Hepatic stellate cell (primary cell): ENCODE measurements around the gene FDXR.
"Not testable (repeated sequence)": the region's sequence is repeated elsewhere in the genome, so short reads cannot be mapped to it uniquely, and the experiment has no call there.

ENCODE experiments used
- DNase-seq: peaks from one replicate; pipeline ENCODE4 v3.0.0; 2011; ENCODE audit warnings: low spot score

The FDXR gene, protein sequence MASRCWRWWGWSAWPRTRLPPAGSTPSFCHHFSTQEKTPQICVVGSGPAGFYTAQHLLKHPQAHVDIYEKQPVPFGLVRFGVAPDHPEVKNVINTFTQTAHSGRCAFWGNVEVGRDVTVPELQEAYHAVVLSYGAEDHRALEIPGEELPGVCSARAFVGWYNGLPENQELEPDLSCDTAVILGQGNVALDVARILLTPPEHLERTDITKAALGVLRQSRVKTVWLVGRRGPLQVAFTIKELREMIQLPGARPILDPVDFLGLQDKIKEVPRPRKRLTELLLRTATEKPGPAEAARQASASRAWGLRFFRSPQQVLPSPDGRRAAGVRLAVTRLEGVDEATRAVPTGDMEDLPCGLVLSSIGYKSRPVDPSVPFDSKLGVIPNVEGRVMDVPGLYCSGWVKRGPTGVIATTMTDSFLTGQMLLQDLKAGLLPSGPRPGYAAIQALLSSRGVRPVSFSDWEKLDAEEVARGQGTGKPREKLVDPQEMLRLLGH

DNA sequence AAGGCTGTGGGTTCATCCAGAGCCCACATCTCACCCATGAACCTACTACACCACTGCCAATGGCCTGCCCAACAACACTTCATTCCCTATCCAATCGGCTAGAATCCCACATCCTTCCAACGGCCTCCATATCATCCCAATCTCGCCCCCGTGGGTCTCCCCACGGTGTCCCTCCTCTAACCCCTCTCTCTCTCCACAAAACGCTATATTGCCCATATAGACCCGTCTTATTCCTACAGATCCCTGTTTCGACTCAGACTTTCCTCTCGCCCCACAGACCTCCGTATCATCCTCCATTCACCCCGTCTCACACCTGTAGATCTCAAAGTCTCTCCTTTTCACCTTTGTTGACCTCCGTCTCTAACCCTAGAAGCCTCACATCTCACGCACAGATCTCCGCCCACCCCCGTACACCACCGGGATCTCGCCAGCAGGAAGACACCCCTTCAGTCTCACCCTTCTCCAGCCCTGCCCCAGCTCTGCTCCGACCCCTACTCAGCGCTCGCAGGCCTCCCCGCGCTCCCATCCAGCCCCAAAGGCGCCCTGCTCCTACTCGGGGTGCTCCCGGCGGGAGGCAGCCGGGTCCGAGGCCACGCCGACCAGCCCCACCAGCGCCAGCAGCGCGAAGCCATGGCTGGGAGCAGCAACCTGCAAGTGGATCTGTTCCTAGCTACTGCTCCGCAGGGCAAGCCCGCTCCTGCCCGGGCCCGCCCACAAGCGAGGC lies at the start of gene FDXR:
TSS of gene FDXR (minus strand) at position 682 of the 724 bp plus-strand sequence. CDS start at position 632, 50 bp downstream.
- DNase-seq: no peak

DNA sequence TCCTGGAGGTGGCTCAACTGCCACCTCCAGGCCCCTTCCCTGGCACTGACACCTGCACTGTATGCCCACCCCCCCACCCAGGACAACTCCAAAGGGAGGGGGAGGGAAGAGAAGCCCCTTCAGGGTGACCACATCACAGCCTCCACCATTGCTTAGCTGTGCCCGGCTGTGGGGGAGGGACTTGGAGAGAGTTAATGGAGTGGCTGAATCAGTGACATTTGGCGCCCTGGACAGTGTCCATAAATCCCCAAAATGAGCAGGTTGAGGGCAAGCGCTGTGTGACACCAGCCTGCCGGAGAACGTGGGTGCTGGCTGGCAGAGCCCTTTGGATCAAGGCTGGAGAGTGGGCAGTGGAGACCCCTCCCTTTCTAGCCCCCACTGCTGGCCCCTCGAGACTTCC lies 49.4 kb upstream of the FDXR start:
- no peak for DNase-seq

DNA sequence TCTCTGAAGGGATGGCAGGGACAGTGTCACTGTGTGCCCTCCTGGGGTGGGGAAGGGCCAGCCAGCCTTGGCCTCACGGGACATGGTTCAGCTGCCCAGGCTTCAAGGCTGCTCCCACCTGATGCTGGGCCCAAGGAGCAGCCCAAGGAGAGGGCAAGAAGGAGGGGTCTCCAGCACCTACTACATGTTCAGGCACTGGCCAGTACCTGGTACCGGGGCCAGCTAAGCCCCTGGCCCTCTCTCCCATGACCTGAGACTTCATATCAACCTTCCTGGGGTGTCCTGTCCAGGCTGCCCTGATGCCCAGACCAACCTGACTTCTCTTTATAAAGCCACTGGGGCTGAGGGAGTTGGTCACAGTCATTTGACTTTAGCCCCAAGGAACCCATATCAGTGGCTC lies 49.0 kb upstream of the FDXR start:
- no peak for DNase-seq

DNA sequence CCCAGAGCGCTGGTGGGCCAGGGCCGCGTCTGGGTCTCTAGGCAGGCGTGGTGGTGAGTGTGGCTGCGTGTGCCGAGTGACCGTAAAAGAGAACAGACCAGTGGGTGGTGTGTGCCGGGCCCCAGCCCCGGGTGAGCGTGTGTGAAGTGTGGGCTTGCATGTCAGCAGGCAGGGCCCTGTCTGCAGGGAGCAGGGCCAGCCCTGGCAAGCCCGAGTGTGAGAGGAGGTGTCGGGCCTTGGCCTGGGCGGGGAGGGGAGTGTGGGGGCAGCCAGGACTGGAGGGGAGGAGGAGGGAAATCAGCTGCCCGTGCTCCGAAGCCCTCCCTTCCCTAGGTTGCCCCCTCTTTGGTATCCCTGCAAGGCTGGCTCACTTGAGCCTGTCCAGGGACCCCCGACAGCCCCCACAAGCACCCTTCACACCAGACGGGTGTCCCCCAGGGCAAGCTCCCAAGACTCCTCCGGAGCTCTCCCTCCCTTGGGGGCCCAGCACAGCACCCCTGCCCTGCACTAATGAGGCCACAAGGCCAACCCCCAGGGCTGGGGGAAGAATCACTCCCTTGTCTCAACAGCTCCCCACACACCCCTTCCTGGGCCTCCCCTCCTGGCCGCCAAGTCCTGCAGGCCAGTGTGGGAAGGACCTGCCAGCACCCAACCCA lies 48.4 kb upstream of the FDXR start:
- no peak for DNase-seq

DNA sequence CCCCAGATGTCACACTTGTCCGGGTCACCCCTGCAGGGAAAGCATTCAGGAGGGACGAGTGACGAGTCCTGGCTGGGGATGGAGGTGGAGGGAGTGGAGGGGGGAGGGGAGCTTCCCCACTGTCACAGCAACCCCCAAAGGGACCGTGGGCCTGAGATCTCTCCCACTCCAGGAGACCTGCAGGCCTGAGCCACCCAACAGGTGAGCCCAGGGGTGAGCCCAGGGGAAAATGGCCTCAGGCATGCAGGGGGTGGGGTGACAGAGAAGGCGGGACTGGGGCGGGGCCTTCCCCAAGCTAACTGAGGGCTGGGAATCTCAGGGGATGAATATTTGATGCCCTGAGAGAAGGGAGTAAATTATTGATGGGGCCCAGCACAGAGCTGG lies 47.8 kb upstream of the FDXR start:
- no peak for DNase-seq

DNA sequence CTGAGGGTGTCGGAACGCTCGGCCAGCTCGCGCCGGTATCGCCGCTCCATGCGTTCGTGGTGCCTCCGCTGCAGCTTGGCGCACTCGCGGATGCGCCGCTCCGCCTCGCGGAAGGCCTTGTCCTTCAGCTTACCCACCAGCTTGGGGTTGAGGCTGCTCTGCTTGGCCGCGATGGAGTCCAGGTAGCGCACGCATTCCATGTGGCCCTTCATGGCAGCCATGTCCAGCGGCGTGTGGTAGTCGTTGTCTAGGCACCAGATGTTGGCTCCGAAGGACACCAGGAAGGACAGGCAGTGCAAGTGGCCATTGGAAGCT lies 47.5 kb upstream of the FDXR start:
- no peak for DNase-seq

DNA sequence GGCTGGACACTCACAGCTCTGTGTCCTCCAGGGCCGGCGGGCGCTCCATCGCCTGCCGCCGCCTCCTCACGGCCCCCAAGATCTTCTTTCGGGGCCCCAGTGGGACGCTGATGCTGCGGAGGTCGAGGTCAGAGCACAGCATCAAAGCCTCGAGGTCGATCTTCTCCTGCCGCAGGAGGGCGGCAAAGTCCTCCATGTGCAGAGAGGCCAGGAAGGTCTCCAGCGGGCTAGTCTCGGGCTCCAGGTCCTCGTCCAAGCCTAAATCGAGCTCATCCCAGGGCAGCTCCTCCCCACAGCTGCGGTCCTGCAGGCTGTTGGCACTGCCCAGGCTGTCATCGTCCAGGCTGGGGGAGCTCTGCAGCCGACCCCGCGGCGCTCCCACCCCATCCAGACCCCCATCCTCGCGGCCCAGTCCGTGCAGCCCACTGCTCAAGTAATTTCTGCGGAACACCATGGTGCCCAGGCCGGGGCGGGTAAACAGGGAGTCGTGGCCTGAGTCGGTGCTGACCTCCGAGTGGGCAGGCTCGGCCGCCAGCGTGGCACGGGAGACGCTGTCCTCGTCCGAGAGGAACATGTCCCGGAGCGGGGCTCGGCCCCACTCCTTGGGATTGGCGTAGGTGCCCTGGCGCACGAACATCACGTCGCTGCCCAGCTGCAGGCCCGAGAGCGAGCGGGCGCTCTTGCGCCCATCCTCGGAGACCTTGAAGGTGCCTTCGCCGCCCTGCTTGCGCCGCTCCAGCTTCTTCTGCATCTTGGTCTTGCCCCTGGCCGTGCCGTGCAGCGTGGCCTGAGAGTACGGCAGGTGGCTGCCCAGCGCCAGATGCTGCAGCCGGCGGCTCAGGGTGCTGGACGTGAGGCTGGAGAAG lies 46.9 kb upstream of the FDXR start:
- DNase-seq: peak; percentile 60

DNA sequence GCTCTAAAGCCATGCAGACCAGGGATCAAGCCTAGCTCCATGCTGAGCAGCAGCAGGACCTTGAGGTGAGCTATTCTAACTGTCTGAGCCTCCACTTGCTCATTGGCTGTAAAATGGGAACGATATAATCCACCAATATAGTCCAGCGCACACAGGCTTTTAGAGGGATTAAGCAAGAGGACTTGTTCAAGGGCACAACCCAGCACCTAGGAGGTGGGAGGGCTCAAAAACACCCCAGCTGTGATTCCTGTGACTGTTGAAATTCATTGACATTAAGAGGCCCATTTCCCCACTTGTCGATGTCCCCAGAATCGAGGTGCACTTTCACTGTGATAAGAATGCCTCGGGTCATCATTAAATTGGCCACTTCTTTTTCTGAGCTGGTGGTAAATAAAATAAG lies 46.1 kb upstream of the FDXR start:
- DNase-seq: no peak

DNA sequence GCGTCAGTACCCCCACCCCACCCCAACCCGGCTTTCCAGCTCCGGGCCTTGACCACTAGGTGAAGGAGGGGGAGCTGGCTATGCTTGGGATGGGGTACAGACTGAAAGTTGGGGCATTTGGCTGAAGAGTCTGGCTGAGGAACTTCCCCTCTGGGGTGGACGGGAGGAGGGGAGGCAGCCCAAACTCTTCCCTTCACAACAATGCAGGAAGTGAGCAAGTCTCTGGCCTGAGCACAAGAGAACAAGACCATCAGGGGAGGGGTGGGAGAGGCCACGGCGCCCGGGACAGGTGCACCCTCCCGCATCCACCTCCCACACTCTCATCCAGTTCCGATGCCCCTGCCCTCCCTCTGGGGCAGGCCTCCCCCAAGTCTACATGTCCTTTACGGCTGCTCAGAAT lies 44.6 kb upstream of the FDXR start:
- no peak for DNase-seq

DNA sequence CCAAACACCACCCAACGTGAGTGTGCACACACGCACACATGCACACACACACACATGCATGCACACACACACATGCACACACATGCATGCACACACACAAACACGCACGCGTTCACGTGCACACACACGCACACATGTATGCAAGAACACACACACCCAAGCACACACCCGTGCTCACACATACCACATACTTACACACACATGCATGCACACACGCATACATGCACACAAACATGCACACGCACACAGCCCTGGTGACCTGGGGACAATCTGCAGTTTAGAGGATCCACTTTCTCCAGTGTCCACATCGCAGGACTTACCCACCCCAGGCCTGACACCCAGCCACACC lies 44.0 kb upstream of the FDXR start:
- DNase-seq: no peak

DNA sequence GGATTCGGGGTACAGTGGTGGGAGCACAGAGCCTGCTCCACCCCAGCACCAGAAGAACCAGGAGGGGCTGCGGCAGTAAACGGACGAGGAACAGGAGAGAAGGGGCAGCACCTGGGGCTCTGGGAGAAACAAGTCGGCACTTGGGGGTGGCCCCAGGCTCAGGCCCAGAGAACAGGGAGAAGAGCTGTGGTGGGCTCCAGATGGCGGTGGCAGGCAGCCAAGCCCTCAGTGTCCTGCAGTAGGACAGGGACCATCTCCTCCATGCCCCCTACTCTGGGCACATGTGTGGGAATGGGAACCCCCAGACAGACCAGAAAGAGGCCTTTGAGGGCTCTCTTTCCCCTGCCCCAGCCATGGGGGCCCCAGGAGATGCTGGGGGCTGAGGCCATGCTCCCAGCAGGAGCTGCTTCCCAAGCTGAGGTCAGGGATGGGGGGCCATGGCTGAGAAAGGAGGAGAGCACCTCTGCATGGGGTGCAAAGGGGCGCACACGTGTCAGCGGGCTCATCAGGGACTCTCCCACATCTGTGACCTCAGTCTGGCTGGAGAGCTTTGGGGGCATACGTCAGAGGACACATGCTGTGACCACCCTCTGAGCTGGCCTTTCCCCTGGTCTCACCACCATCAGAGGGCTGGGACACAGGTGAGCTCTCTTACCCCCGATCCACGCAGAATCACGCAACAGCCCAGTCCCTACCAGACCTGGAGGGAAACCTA lies 43.5 kb upstream of the FDXR start:
- DNase-seq: no peak

DNA sequence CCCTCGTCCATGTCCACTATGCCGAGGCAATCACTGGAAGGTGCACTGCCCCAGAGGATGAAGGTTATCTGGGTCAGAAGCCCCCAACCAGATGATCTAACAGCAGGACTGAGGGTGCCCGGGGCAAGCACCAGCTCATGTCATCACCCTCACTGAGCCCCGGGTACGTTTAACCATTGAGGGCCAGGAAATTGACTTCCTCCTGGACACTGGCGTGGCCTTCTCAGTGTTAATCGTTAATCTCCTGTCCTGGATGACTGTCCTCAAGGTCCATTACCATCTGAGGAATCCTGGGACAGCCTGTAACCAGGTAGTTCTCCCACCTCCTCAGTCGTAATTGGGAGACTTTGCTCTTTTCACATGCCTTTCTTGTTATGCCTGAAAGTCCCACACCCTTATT lies 38.6 kb upstream of the FDXR start:
- DNase-seq: not testable (repeated sequence)

DNA sequence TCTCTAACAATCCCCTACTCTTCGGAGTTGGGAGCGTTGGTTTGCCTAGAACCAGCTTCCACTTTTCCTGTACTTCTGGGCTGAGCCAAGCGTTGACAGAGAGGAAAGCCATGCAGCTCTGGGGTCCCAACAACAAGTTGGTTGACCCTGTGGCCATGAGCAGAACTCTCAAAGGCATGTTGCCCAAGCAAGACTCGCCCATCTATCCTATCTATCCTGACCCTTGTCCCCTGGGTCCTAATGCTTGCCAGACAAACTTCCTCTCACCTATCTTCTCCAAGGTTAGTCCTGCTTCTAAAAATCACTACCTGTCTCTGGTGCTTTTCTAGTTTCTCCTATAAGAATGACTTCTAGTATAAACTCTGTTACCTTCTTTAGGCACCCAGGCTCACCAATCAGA lies 36.3 kb upstream of the FDXR start:
- DNase-seq: not testable (repeated sequence)

DNA sequence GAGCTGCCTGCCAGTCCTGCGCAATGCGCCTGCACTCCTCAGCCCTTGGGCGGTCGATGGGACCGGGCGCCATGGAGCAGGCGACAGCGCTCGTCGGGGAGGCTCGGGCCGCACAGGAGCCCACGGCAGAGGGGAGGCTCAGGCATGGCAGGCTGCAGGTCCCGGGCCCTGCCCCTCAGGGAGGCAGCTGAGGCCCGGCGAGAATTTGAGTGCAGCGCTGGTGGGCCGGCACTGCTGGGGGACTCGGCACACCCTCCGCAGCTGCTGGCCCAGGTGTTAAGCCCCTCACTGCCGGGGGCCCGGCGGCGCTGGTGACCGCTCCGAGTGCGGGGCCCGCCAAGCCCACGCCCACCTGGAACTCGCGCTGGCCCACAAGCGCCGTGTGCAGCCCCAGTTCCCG lies 34.2 kb upstream of the FDXR start:
- DNase-seq: no peak

DNA sequence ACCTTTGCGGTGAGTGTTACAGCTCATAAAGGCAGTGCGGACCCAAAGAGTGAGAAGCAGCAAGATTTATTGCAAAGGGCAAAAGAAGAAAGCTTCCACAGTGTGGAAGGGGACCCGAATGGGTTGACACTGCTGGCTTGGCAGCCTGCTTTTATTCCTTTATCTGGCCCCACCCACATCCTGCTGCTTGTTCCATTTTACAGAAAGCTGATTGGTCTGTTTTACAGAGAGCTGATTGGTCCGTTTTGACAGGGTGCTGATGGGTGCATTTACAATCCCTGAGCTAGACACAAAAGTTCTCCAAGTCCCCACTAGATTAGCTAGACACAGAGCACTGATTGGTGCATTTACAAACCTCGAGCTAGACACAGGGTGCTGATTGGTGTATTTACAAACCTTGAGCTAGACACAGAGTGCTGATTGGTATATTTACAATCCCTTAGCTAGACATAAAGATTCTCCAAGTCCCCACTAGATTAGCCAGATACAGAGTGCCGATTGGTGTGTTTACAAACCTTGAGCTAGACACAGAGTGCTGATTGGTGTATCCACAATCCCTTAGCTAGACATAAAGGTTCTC lies 33.5 kb upstream of the FDXR start:
- not testable (repeated sequence) for DNase-seq

DNA sequence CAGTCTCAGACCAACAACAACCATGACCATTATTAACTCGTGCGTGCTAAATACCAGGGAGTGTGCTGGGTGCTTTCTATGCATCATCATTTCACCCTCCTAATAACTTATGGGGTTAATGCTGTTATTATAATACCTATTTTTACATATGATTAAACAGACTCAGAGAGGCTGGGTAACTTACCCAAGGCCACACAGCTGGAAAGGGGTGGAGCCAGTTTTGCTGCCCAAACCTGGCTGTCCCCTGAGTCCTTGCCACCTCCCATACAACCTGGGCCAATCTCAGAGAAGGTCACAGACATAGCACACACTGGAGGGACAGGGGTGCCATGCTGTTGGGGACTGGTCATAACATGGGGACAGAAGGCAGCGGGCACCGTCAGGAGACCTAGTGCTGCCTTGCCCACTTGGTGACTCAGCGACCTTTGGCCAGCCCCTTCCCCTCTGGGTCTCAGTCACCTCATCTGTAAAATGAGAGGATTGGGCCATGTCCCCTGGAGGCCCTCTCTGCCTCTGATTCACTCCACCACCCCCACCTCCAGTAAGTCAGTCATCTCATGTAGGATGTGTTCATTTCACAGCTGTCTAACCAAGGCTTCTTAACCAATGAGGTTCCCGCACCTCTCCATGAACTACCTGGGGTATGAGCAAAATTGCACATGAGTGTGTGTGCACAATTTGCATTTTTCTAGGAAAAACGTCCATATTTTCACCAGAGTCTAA lies 32.1 kb upstream of the FDXR start:
- DNase-seq: no peak

DNA sequence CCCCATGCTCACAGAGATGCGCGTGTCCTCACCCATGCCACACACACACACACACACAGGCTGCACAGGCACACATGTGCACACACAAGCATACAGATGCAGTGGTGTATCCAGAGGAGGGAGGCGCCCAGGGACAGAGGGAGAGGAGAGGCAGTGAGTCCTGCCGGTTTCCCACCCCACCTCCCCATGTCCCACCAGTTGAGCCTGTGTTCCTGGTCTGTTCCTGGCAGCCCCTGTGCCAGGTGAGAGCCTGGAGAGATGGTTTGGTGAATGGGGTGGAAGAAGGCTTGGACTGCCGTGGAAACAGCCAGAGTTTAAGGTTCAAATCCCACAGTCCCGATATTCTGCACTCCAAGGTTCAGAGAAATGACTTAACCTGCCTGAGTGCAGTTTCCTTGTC lies 30.9 kb upstream of the FDXR start:
- DNase-seq: no peak

DNA sequence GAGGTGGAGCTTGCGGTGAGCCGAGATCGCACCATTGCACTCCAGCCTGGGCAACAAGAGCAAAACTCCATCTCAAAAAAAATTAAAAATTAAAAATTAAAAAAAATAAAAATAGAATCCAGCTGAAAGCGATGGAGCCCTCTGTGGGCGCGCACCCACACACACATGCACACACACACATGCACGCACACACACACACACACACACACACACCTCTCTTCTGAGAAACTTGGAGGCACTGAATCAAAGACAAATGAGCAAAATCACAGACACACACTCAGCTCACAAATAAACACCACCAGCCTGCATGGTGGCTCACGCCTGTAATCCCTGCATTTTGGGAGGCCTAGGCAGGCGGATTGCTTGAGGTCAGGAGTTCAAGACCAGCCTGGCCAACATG lies 30.2 kb upstream of the FDXR start:
- DNase-seq: no peak

DNA sequence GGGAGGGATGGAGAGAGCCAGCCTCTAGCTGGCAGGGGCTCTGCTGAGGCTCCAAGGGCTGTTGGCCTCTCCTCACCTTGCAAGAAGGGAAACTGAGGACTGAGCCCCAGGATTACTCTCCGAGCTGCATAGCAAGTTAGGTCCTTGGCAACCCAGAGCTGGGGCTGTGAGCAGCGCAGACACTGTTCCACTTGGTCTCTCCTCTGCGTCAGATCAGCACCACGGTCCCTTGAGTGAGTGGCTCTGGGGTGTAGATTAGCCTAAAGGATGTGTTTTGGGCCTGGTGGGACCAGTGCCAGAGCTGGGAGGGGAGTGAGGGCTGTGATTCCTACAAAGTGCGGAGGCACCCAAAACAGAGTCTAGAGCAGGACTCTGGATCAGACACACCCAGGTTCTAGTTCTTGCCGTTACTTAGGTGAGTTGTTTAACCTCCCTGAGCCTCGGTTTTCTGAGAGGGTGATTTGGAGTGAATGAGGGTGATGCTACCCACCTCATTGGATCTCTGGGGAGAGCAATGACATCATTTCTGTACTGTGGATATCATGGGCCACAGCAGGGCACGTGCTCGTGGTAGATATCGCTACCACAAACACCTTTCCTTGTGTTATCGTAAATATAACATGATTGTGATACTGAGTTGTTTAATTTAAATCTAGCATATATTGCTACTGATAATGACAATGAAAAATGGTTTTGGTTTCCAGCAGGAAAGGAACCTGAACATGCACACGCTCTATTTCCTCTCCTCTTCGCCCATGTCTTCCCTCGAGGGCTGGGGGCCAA lies 28.8 kb upstream of the FDXR start:
- DNase-seq: no peak

DNA sequence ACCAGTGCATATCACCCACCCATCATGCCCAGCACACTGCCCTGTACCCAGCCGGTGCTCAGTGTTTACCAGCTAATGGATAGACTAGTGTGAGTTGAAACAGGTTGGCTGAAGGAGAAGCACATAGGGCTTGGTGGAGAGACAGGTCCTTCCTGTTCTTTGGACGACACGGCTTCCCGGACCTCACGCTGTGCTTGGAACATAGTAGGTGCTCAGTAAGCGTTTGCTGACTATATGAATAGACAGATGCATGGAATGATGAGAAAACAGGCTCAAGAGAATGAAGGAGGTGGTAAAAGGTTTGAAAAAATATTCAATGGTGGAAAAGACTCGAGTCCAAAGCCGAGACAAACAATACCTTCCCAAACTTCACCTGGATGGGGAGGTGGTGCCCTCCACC lies 27.4 kb upstream of the FDXR start:
- DNase-seq: no peak
